NCI-H510A (cell line): ENCODE results near the gene EEF2.
A peak's percentile ranks its signal among the peaks of the same experiment; 100 is the strongest.
"Not testable (repeated sequence)": the region's sequence is repeated elsewhere in the genome, so short reads cannot be mapped to it uniquely, and the experiment has no call there.

Source experiments
- DNase-seq: peaks from one replicate; lab custom pipeline; 2025; lab: John Stamatoyannopoulos, UW

The EEF2 gene

GRCh38 chr19:3968556-3969434, 16.5 kb downstream of the EEF2 start:
- peak; percentile 82 for DNase-seq

- DNase-seq = not testable (repeated sequence)
Measured at GRCh38 chr19:3967983-3968382, 17.3 kb downstream of the EEF2 start.

- DNase-seq = no peak
Measured at GRCh38 chr19:3966051-3967017, 18.9 kb downstream of the EEF2 start.

GRCh38 chr19:3964256-3965194, 20.7 kb downstream of the EEF2 start:
- no peak for DNase-seq

GRCh38 chr19:3963458-3964255, 21.6 kb downstream of the EEF2 start:
- no peak for DNase-seq

GRCh38 chr19:3961007-3961406, 24.3 kb downstream of the EEF2 start:
- no peak for DNase-seq

GRCh38 chr19:3959766-3960131, 25.5 kb downstream of the EEF2 start:
- DNase-seq = no peak

- DNase-seq = no peak
Measured at GRCh38 chr19:3958836-3959765, 26.2 kb downstream of the EEF2 start.

- no peak for DNase-seq
Measured at GRCh38 chr19:3955688-3956087, 29.6 kb downstream of the EEF2 start.

GRCh38 chr19:3955276-3955675, 30.0 kb downstream of the EEF2 start:
- DNase-seq = not testable (repeated sequence)

GRCh38 chr19:3954107-3954506, 31.2 kb downstream of the EEF2 start:
- DNase-seq = no peak

- not testable (repeated sequence) for DNase-seq
Measured at GRCh38 chr19:3952755-3953276, 32.4 kb downstream of the EEF2 start.

GRCh38 chr19:3950871-3951861, 34.1 kb downstream of the EEF2 start:
- no peak for DNase-seq

- no peak for DNase-seq
Measured at GRCh38 chr19:3949997-3950859, 35.0 kb downstream of the EEF2 start.

GRCh38 chr19:3949294-3949693, 36.0 kb downstream of the EEF2 start:
- DNase-seq = no peak

GRCh38 chr19:3947316-3947933, 37.8 kb downstream of the EEF2 start:
- not testable (repeated sequence) for DNase-seq

GRCh38 chr19:3945838-3946237, 39.4 kb downstream of the EEF2 start:
- no peak for DNase-seq
